Kidney (tissue), 14 donors: ENCODE results near the gene POLRMT. TPM values are rescaled to one million over a fixed set of nuclear protein-coding genes. Genes with fewer than 3 reads are reported as not detected.

Experiments used
- DNase-seq, 5 donors: peaks; one replicate each; pipeline ENCODE4 v3.0.0-alpha.2; 2013 to 2020
- FAIRE-seq: peaks from 2 replicates; lab custom pipeline; 2012; peaks lifted over from hg19 to GRCh38; lab: Jason Lieb, UNC
- H3K27ac ChIP-seq, 2 donors: one replicate each; pipeline ENCODE4 v1.7.0; 2013; ENCODE audit warnings: low read depth in 2 of 2, low read length in 2 of 2, inconsistent platforms in 1 of 2
- H3K27me3 ChIP-seq: one replicate; pipeline ENCODE4 v1.7.1; 2013; ENCODE audit warnings: low read length, inconsistent platforms; ENCODE audit not compliant: control insufficient read depth, insufficient read depth
- H3K36me3 ChIP-seq, 3 donors: one replicate each; pipeline versions ENCODE4 v1.7.0 to v1.7.1; 2013; ENCODE audit warnings: low read length in 3 of 3, control low read depth in 1 of 3, inconsistent platforms in 1 of 3; ENCODE audit not compliant: insufficient read depth in 3 of 3, control insufficient read depth in 2 of 3
- H3K4me1 ChIP-seq, 3 donors: one replicate each; pipeline versions ENCODE4 v1.7.0 to v1.7.1; 2013; ENCODE audit warnings: low read length in 3 of 3, inconsistent platforms in 1 of 3, low read depth in 1 of 3; ENCODE audit not compliant: control insufficient read depth in 2 of 3, insufficient read depth in 2 of 3
- H3K4me3 ChIP-seq, 3 donors: one replicate each; pipeline versions ENCODE4 v1.7.0 to v1.8.1; 2013; ENCODE audit warnings: low read length in 3 of 3, control low read depth in 1 of 3, inconsistent platforms in 1 of 3
- H3K9ac ChIP-seq, 3 donors: one replicate each; pipeline versions ENCODE4 v1.7.0 to v1.7.1; 2013; ENCODE audit warnings: low read length in 3 of 3, control low read depth in 1 of 3, inconsistent platforms in 1 of 3
- H3K9me3 ChIP-seq, 3 donors: one replicate each; pipeline versions ENCODE4 v1.7.0 to v1.7.1; 2013; ENCODE audit warnings: low read length in 3 of 3, control low read depth in 1 of 3, inconsistent platforms in 1 of 3; ENCODE audit not compliant: control insufficient read depth in 2 of 3, insufficient read depth in 1 of 3
- intact Hi-C: fragments of 100-400 bp; cut with DNase I; formaldehyde crosslinking; loops from one replicate; pipeline ENCODE4 v1.11.1; 2022
- polyA plus RNA-seq: library from polyadenylated mRNA; stranded (reverse); fragments of 350-450 nt; fragmentation: Illumina TruSeq; extraction: RNeasy Lipid Tissue Mini Kit (QIAGEN cat#74804); gene quantifications from one replicate; pipeline ENCODE4 v1.2.3, GENCODE V29; 2014; ENCODE audit warnings: low read depth, low replicate concordance; ENCODE audit not compliant: insufficient read depth
- total RNA-seq: library from RNA; stranded (reverse); fragmentation: NEBNext Ultra II Directional; extraction: Animal tissue kit (Norgen Biotek cat#: 25700); gene quantifications from one replicate; pipeline ENCODE4 v1.2.1, GENCODE V29; 2021
- TF ChIP-seq, protein P1 (sequence below): IDR thresholded peaks from 3 replicates; pipeline ENCODE4 v1.5.1; 2012; ENCODE audit warnings: mild to moderate bottlenecking, moderate library complexity, borderline replicate concordance; ENCODE audit not compliant: insufficient read depth; ENCODE audit errors: extremely low read depth
- donor health status: control.
- donor health status: control.
- donor health status: control.
- donor health status: control.
- donor health status: control.
- donor health status: DM: yes; HTN: yes; CAD: no.
- donor health status: Normal renal cell carcinoma (clear cell type).

The POLRMT gene
- total and polyA plus RNA-seq, 2 donors from 2014 or later, result 49.8 to 117 TPM

DNA sequence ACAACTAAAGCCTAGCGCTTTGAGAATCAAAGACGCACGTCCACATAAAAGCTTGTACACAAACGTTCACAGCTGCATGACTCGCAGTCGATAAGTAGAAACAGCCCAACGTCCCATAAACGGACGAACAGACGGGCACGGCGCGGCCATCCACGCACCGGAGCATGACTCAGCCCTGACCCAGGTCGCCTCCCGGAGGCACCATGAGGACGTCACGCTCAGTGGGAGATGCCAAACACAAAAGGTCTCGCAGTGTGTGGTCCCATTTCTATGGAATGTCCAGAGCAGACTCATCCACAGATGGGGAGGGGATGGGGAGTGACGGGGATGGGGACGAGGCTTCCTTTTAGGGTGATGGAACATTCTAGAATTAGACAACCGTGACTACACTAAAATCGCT is 9.4 kb downstream of the POLRMT start:
- no peak for DNase-seq
- intact Hi-C loops, result no loop called here
- peaks cover 0 to 5% (median 3%) of the 10 kb centered on the region in 3 donors for H3K36me3 ChIP-seq
- H3K4me3 ChIP-seq, result no peak overlapping the region
- H3K9ac ChIP-seq, result no peak overlapping the region
- no peak for FAIRE-seq
- H3K4me1 ChIP-seq, result no peaks in the 10 kb centered on the region
- no peaks in the 10 kb centered on the region for H3K27me3 ChIP-seq
- no peak overlapping the region for H3K27ac ChIP-seq
- TF ChIP-seq, protein P1, sequence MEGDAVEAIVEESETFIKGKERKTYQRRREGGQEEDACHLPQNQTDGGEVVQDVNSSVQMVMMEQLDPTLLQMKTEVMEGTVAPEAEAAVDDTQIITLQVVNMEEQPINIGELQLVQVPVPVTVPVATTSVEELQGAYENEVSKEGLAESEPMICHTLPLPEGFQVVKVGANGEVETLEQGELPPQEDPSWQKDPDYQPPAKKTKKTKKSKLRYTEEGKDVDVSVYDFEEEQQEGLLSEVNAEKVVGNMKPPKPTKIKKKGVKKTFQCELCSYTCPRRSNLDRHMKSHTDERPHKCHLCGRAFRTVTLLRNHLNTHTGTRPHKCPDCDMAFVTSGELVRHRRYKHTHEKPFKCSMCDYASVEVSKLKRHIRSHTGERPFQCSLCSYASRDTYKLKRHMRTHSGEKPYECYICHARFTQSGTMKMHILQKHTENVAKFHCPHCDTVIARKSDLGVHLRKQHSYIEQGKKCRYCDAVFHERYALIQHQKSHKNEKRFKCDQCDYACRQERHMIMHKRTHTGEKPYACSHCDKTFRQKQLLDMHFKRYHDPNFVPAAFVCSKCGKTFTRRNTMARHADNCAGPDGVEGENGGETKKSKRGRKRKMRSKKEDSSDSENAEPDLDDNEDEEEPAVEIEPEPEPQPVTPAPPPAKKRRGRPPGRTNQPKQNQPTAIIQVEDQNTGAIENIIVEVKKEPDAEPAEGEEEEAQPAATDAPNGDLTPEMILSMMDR, result no peak
- no peaks in the 10 kb centered on the region for H3K9me3 ChIP-seq

DNA sequence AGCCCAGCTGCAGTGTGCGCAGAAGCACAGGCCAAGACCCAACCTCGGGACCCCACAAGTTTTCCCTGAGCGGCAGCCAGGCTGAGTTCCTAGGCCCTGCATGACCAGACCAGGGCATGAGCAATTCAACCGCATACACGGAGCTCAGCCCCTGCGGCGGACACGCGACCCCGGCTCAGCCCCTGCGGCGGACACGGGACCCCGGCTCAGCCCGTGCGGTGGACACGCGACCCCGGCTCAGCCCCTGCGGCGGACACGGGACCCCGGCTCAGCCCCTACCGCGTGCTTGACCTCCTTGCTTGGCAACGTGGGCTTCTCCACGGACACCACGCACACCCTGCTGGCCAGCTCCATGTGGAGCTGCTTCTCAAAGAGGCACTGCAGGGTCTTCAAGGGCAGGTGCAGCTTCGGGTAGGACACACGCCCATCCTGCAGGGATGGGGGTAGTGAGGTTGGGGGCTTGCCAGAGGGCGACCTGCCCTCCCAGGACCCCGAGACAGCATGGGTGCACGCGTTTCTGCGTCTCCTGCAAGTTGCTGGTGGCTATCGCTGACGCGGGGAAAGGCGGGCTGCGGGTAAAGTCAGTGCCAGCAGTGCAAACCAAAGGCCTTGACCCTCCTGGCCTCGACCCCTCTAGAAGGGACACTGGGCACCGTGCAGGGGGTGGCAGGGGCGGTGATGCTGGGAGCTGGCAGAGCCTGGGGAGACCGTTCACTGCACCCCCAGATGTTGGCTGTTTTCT is 10.0 kb downstream of the POLRMT start:
- DNase-seq, result no peak
- intact Hi-C loops, result no loop called here
- Histone ChIP-seq H3K27me3 (no peaks in the 10 kb centered on the region), H3K4me3 (no peak overlapping the region), H3K9ac (no peak overlapping the region), H3K9me3 (no peaks in the 10 kb centered on the region), H3K27ac (no peak overlapping the region), H3K36me3 (peaks cover 0 to 5% (median 3%) of the 10 kb centered on the region in 3 donors), H3K4me1 (no peaks in the 10 kb centered on the region)
- no peak for FAIRE-seq
- TF ChIP-seq, protein P1, result no peak

DNA sequence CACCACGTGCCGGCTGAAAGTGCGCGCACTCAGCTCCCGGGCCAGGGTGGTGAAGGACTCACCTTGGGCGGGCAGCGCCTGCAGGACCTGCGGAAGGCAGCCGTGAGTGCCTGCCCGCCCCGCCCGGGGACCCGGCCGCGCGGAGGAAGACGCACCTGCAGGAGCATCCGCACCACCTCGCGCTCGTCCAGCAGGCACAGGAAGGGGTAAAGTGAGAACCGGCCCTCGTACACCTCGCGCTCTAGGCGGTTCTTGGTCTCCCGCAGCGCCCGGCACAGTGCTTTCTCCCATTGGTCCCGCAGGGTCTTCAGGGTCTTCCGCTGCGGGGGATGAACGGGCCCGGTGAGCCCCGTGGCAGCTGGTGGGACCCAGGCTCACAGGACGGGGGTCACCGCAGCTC is 10.7 kb downstream of the POLRMT start:
- peaks cover 0 to 5% (median 3%) of the 10 kb centered on the region in 3 donors for H3K36me3 ChIP-seq
- DNase-seq, result no peak
- H3K4me1 ChIP-seq, result no peaks in the 10 kb centered on the region
- intact Hi-C loops, result no loop called here
- H3K9me3 ChIP-seq, result no peaks in the 10 kb centered on the region
- no peak for FAIRE-seq
- H3K27me3 ChIP-seq, result no peaks in the 10 kb centered on the region
- H3K4me3 ChIP-seq, result no peak overlapping the region
- TF ChIP-seq, protein P1, result no peak
- no peak overlapping the region for H3K9ac ChIP-seq
- H3K27ac ChIP-seq, result no peak overlapping the region
